Large intestine (tissue), 3 donors: ENCODE results near the gene LRP1. TPM values are rescaled to one million over a fixed set of nuclear protein-coding genes. Genes with fewer than 3 reads are reported as not detected.

Source experiments
- DNase-seq, 2 donors: peaks; one replicate each; pipeline versions ENCODE4 v3.0.0 to v3.0.0-alpha.2; 2013
- H3K27ac ChIP-seq: one replicate; pipeline ENCODE4 v1.5.1; 2013; ENCODE audit warnings: low read length
- H3K27me3 ChIP-seq: 2 replicates; pipeline ENCODE4 v1.6.1; 2013; ENCODE audit warnings: low read length; ENCODE audit not compliant: control insufficient read depth, insufficient read depth
- H3K36me3 ChIP-seq: 2 replicates; pipeline ENCODE4 v1.6.1; 2013; ENCODE audit warnings: low read length; ENCODE audit not compliant: control insufficient read depth, insufficient read depth
- H3K4me1 ChIP-seq: one replicate; pipeline ENCODE4 v1.6.1; 2013; ENCODE audit warnings: low read length; ENCODE audit not compliant: control insufficient read depth, insufficient read depth
- H3K4me3 ChIP-seq: one replicate; pipeline ENCODE4 v1.5.1; 2013; ENCODE audit warnings: low read length
- H3K9me3 ChIP-seq: one replicate; pipeline ENCODE4 v1.6.1; 2013; ENCODE audit warnings: mild to moderate bottlenecking, low read depth, low read length, moderate library complexity; ENCODE audit not compliant: control insufficient read depth
- WGBS: methylation state at CpG from one replicate; pipeline ENCODE4 v1.1.5; 2013; ENCODE audit warnings: low lambda C conversion rate; ENCODE audit not compliant: insufficient coverage; 5-methylcytosine and 5-hydroxymethylcytosine counted together
- polyA plus RNA-seq: library from polyadenylated mRNA; unstranded; fragments of 120-200 nt; gene quantifications from one replicate; pipeline ENCODE4 v1.2.1, GENCODE V29; 2013

LRP1 gene
- polyA plus RNA-seq, 1 donor = 100 TPM

DNA sequence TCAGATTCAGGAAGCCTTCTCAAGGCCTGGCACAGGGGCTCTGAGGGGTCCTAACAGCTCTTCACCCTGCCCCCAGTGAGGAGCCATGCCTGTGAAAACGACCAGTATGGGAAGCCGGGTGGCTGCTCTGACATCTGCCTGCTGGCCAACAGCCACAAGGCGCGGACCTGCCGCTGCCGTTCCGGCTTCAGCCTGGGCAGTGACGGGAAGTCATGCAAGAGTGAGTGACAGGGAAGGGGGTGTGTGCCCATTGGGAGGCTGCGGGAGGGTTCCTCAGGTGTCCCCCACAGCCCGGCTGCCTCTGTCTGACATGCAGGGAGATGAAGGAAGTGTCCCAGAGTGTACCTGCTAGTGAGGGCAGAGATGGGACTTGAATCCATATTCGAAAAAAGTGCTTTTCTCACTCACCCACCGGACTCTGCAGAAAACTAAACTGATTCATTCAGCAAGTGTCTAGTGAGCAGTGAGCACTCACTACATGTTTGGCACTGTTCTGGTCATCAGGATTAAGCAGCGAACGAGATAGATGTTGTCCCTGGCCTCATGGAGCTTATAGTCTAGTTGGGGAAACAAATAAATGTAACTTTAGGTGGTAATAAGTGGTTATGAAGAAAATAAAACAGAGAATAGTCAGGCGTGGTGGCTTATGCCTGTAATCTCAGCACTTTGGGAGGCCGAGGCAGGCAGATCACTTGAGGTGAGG is 28.6 kb downstream of the LRP1 start:
- Histone ChIP-seq H3K4me1 (peaks cover 10% of the 10 kb centered on the region), H3K9me3 (no peaks in the 10 kb centered on the region), H3K4me3 (no peak overlapping the region), H3K27me3 (no peaks in the 10 kb centered on the region), H3K36me3 (peaks cover 97% of the 10 kb centered on the region), H3K27ac (no peak overlapping the region)
- no peak for DNase-seq
- whole genome bisulfite sequencing = 90% methylated on average over 2 of the region's 16 CpGs

GRCh38 chr12:57157588-57158173 is 29.4 kb downstream of the LRP1 start:
- H3K4me1 ChIP-seq = peaks cover 10% of the 10 kb centered on the region
- H3K4me3 ChIP-seq = no peak overlapping the region
- 100% methylated on average over 2 of the region's 5 CpGs for WGBS
- no peak for DNase-seq
- H3K27ac ChIP-seq = no peak overlapping the region
- H3K36me3 ChIP-seq = peaks cover 97% of the 10 kb centered on the region
- H3K9me3 ChIP-seq = no peaks in the 10 kb centered on the region
- H3K27me3 ChIP-seq = no peaks in the 10 kb centered on the region

DNA sequence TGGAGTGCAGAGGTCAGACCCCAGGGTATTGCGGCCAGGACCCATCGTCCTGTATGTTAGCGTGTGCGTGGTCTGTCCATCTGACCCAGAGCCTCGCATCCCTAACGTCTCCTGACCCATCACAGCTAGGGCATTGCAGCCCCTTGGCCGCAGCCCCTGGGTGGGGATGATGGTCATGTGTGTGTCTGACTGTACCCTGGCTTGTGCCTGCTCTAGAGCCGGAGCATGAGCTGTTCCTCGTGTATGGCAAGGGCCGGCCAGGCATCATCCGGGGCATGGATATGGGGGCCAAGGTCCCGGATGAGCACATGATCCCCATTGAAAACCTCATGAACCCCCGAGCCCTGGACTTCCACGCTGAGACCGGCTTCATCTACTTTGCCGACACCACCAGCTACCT is 29.9 kb downstream of the LRP1 start:
- WGBS = no CpG with 5 or more reads among the region's 16 CpGs
- Histone ChIP-seq H3K9me3 (no peaks in the 10 kb centered on the region), H3K27ac (no peak overlapping the region), H3K27me3 (no peaks in the 10 kb centered on the region), H3K4me3 (no peak overlapping the region), H3K36me3 (peaks cover 96% of the 10 kb centered on the region), H3K4me1 (peaks cover 10% of the 10 kb centered on the region)
- no peak for DNase-seq

GRCh38 chr12:57158665-57159064 is 30.4 kb downstream of the LRP1 start:
- Histone ChIP-seq H3K4me1 (peaks cover 10% of the 10 kb centered on the region), H3K9me3 (no peaks in the 10 kb centered on the region), H3K27me3 (no peaks in the 10 kb centered on the region), H3K4me3 (no peak overlapping the region), H3K27ac (no peak overlapping the region), H3K36me3 (peaks cover 91% of the 10 kb centered on the region)
- DNase-seq = no peak
- WGBS = no CpG with 5 or more reads among the region's 4 CpGs

GRCh38 chr12:57159311-57159710 is 31.0 kb downstream of the LRP1 start:
- H3K9me3 ChIP-seq = no peaks in the 10 kb centered on the region
- no peak overlapping the region for H3K27ac ChIP-seq
- no peaks in the 10 kb centered on the region for H3K27me3 ChIP-seq
- no CpG with 5 or more reads among the region's 4 CpGs for WGBS
- no peak for DNase-seq
- peaks cover 89% of the 10 kb centered on the region for H3K36me3 ChIP-seq
- H3K4me1 ChIP-seq = peaks cover 10% of the 10 kb centered on the region
- H3K4me3 ChIP-seq = no peak overlapping the region

- WGBS = no CpG with 5 or more reads among the region's 4 CpGs
- Histone ChIP-seq H3K36me3 (peaks cover 89% of the 10 kb centered on the region), H3K4me1 (peaks cover 9% of the 10 kb centered on the region), H3K27ac (no peak overlapping the region), H3K9me3 (no peaks in the 10 kb centered on the region), H3K4me3 (no peak overlapping the region), H3K27me3 (no peaks in the 10 kb centered on the region)
- no peak for DNase-seq
Observed at GRCh38 chr12:57160040-57160439, 31.8 kb downstream of the LRP1 start.

- Histone ChIP-seq H3K4me1 (peaks cover 8% of the 10 kb centered on the region), H3K4me3 (no peak overlapping the region), H3K36me3 (peaks cover 88% of the 10 kb centered on the region), H3K9me3 (no peaks in the 10 kb centered on the region), H3K27ac (no peak overlapping the region), H3K27me3 (no peaks in the 10 kb centered on the region)
- no peak for DNase-seq
- no CpG with 5 or more reads among the region's 14 CpGs for WGBS
Observed at GRCh38 chr12:57160741-57161140, 32.5 kb downstream of the LRP1 start.

GRCh38 chr12:57161491-57161890 is 33.2 kb downstream of the LRP1 start:
- Histone ChIP-seq H3K9me3 (no peaks in the 10 kb centered on the region), H3K4me1 (peaks cover 8% of the 10 kb centered on the region), H3K27me3 (no peaks in the 10 kb centered on the region), H3K27ac (no peak overlapping the region), H3K36me3 (peaks cover 88% of the 10 kb centered on the region), H3K4me3 (no peak overlapping the region)
- DNase-seq = no peak
- WGBS = no CpG with 5 or more reads among the region's 7 CpGs

- Histone ChIP-seq H3K4me3 (no peak overlapping the region), H3K9me3 (no peaks in the 10 kb centered on the region), H3K36me3 (peaks cover 88% of the 10 kb centered on the region), H3K27me3 (no peaks in the 10 kb centered on the region), H3K27ac (no peak overlapping the region), H3K4me1 (peaks cover 8% of the 10 kb centered on the region)
- WGBS = no CpG with 5 or more reads among the region's 8 CpGs
- no peak for DNase-seq
Observed at GRCh38 chr12:57162553-57163125, 34.4 kb downstream of the LRP1 start.

- WGBS = 83% methylated on average over 1 of the region's 3 CpGs
- Histone ChIP-seq H3K4me1 (no peaks in the 10 kb centered on the region), H3K9me3 (no peaks in the 10 kb centered on the region), H3K4me3 (no peak overlapping the region), H3K36me3 (peaks cover 88% of the 10 kb centered on the region), H3K27ac (no peak overlapping the region), H3K27me3 (no peaks in the 10 kb centered on the region)
- no peak for DNase-seq
Observed at GRCh38 chr12:57164454-57164853, 36.2 kb downstream of the LRP1 start.
